ENCODE results near the gene GNB1L. TPM values are rescaled to one million over a fixed set of nuclear protein-coding genes. Genes with fewer than 3 reads are reported as not detected.

The GNB1L gene
- total RNA-seq, 1 donor from 2014 or later, result 3.0 TPM

GRCh38 chr22:19873960-19874306, 19.3 kb upstream of the GNB1L start:
- H3F3A ChIP-seq (ENCODE audit: low read depth), result peaks cover 9% of the 10 kb centered on the region
- H3K27ac ChIP-seq, result no peak overlapping the region
- H3K27me3 ChIP-seq, result no peaks in the 10 kb centered on the region
- peaks cover 21% of the 10 kb centered on the region for H3K4me1 Mint-ChIP-seq
- H3K36me3 ChIP-seq, result no peaks in the 10 kb centered on the region
- H3K27ac Mint-ChIP-seq, result peak overlapping the region; percentile 37
- no peaks in the 10 kb centered on the region for H3K9me3 Mint-ChIP-seq
- no peak overlapping the region for H3K9ac ChIP-seq
- H3K36me3 Mint-ChIP-seq, result no peaks in the 10 kb centered on the region
- no peak overlapping the region for H3K4me2 ChIP-seq
- no peak for DNase-seq (ENCODE audit: low spot score)
- no peaks in the 10 kb centered on the region for H3K27me3 Mint-ChIP-seq (ENCODE audit: insufficient read depth, low read depth)
- H3K4me3 ChIP-seq, result no peak overlapping the region
- TF ChIP-seq EZH2 (IDR thresholded peaks at IDR 0.05) (no peak), EZH2phosphoT487 (IDR thresholded peaks at IDR 0.05) (no peak), CTCF (IDR thresholded peaks at IDR 0.05) (no peak)
- peaks cover 11% of the 10 kb centered on the region for H3K4me1 ChIP-seq
- H3K4me3 Mint-ChIP-seq, result no peak overlapping the region
- no peaks in the 10 kb centered on the region for H3K79me2 ChIP-seq (ENCODE audit: low read depth)
- no peak overlapping the region for H2AFZ ChIP-seq (replicated peaks)
- H3K9me3 ChIP-seq (ENCODE audit: low read depth), result no peaks in the 10 kb centered on the region
- peaks cover 13% of the 10 kb centered on the region for H4K20me1 ChIP-seq (ENCODE audit: low read depth)

GRCh38 chr22:19873138-19873959, 18.7 kb upstream of the GNB1L start:
- Histone ChIP-seq H3K36me3 (no peaks in the 10 kb centered on the region), H3K9me3 (ENCODE audit: low read depth) (no peaks in the 10 kb centered on the region), H3K4me2 (no peak overlapping the region), H3K27ac (no peak overlapping the region), H2AFZ (replicated peaks) (no peak overlapping the region), H3K4me3 (no peak overlapping the region), H4K20me1 (ENCODE audit: low read depth) (peaks cover 13% of the 10 kb centered on the region), H3K9ac (no peak overlapping the region), H3K79me2 (ENCODE audit: low read depth) (no peaks in the 10 kb centered on the region), H3F3A (ENCODE audit: low read depth) (peaks cover 9% of the 10 kb centered on the region), H3K4me1 (peaks cover 11% of the 10 kb centered on the region), H3K27me3 (no peaks in the 10 kb centered on the region)
- TF ChIP-seq CTCF (IDR thresholded peaks at IDR 0.05), result no peak
- no peak for TF ChIP-seq EZH2phosphoT487 (IDR thresholded peaks at IDR 0.05)
- TF ChIP-seq EZH2 (IDR thresholded peaks at IDR 0.05), result no peak
- Mint-ChIP-seq H3K4me3 (no peak overlapping the region), H3K9me3 (no peaks in the 10 kb centered on the region), H3K27ac (no peak overlapping the region), H3K4me1 (peaks cover 18% of the 10 kb centered on the region), H3K27me3 (ENCODE audit: insufficient read depth, low read depth) (no peaks in the 10 kb centered on the region), H3K36me3 (no peaks in the 10 kb centered on the region)
- DNase-seq (ENCODE audit: low spot score), result no peak

DNA sequence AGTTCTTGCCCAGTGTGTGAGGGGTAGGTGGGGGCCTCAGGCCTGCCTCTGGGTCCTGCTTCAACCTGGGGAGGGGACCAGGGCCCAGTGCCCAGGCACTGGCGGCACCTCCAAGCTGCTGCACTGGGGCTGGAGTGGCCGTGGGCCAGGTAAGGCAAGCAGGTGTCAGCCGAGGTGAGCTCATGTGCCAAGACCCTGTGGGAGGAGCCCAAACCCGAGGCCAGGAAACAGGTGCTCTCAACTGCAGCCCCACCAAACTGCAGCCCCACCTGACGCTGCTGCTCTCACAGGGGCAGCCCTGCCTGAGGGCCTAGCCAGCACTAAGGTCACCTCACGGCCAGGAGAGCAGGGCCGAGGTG, 18.1 kb upstream of the GNB1L start:
- Histone ChIP-seq H3K27me3 (no peaks in the 10 kb centered on the region), H3K4me3 (no peak overlapping the region), H4K20me1 (ENCODE audit: low read depth) (peaks cover 13% of the 10 kb centered on the region), H3K27ac (no peak overlapping the region), H3K4me2 (no peak overlapping the region), H3K9ac (no peak overlapping the region), H3K4me1 (peaks cover 11% of the 10 kb centered on the region), H3K9me3 (ENCODE audit: low read depth) (no peaks in the 10 kb centered on the region), H2AFZ (replicated peaks) (no peak overlapping the region), H3F3A (ENCODE audit: low read depth) (peaks cover 9% of the 10 kb centered on the region), H3K79me2 (ENCODE audit: low read depth) (no peaks in the 10 kb centered on the region), H3K36me3 (no peaks in the 10 kb centered on the region)
- no peak for DNase-seq (ENCODE audit: low spot score)
- Mint-ChIP-seq H3K27me3 (ENCODE audit: insufficient read depth, low read depth) (no peaks in the 10 kb centered on the region), H3K9me3 (no peaks in the 10 kb centered on the region), H3K4me1 (peaks cover 18% of the 10 kb centered on the region), H3K36me3 (no peaks in the 10 kb centered on the region), H3K4me3 (no peak overlapping the region), H3K27ac (no peak overlapping the region)
- TF ChIP-seq EZH2 (IDR thresholded peaks at IDR 0.05), result no peak
- no peak for TF ChIP-seq EZH2phosphoT487 (IDR thresholded peaks at IDR 0.05)
- TF ChIP-seq CTCF (IDR thresholded peaks at IDR 0.05), result no peak

Measured in neural progenitor cell (in vitro differentiated cells).